Measurements from ENCODE around the gene DNAJB8. TPM values are rescaled to one million over a fixed set of nuclear protein-coding genes. Genes with fewer than 3 reads are reported as not detected.
A peak's percentile ranks its signal among the peaks of the same experiment; 100 is the strongest.

Gene DNAJB8
- total and polyA plus RNA-seq, 9 of the 15 experiments (the other 6 are each of a cell fraction or from before 2014, with no cell fraction given): not detected

- H3K27me3 ChIP-seq (ENCODE audit: control insufficient read depth in 2 of 2, insufficient read depth in 2 of 2, low read length in 2 of 2): no peaks in the 10 kb centered on the region
- BruUV-seq (replicated peaks): no TSS peak
- peak in 1 of 4 experiments; percentile 36 for DNase-seq (ENCODE audit: extremely low read depth in 1 of 4, low spot score in 3 of 4)
- peak; percentile 44 for TF ChIP-seq RBFOX2 (IDR thresholded peaks at IDR 0.05; ENCODE audit: low read depth, low read length)
- TF ChIP-seq NELFE (IDR thresholded peaks at IDR 0.05; ENCODE audit: insufficient read depth, insufficient read length): no peak
- 0 out of 4 replicates have a peak, but pooled peaks of 1 of the 2 experiments have one; percentile 40 for TF ChIP-seq SIN3A (IDR thresholded peaks at IDR 0.05; ENCODE audit: borderline replicate concordance in 2 of 2, control insufficient read depth in 1 of 2, low read depth in 2 of 2, low read length in 2 of 2)
- peak; percentile 92 for TF ChIP-seq CHD1 (IDR thresholded peaks at IDR 0.05; ENCODE audit: low read length)
- peak; percentile 21 to 61; a peak in 2 of 4 replicates for TF ChIP-seq MLLT1 (IDR thresholded peaks at IDR 0.05)
- peak in 1 of 2 experiments; percentile 95; a peak in 2 of 4 replicates for TF ChIP-seq KDM1A (IDR thresholded peaks at IDR 0.05)
- TF ChIP-seq CC2D1A (IDR thresholded peaks at IDR 0.05): no peak
- no peak for TF ChIP-seq ZNF318 (IDR thresholded peaks at IDR 0.05; ENCODE audit: borderline replicate concordance in 1 of 2, low read depth in 1 of 2)
These were observed 18.9 kb upstream of the DNAJB8 start for GRCh38 chr3:128485282-128486204.

More at GRCh38 chr3:128485282-128486204, 18.9 kb upstream of the DNAJB8 start:
- H4K20me1 ChIP-seq (replicated peaks; ENCODE audit: control insufficient read depth, insufficient read depth, low read length): peaks cover 26% of the 10 kb centered on the region
- H3K9me1 ChIP-seq (ENCODE audit: control insufficient read depth, insufficient read depth, low read length): no peaks in the 10 kb centered on the region
- peak overlapping the region; percentile 98 for H3K27ac ChIP-seq (ENCODE audit: extremely low read depth, low read depth, low read length)
- H3K9ac ChIP-seq (ENCODE audit: insufficient read depth in 1 of 2, low read depth in 2 of 2, low read length in 2 of 2): peak overlapping the region; percentile 98
- in situ Hi-C loops (cut with MboI): no loop called here
- no peaks in the 10 kb centered on the region for H3K9me3 ChIP-seq (replicated peaks; ENCODE audit: control insufficient read depth, insufficient read depth, low read depth, low read length)
- POLR2A ChIA-PET: interaction anchor here (0.6 to 2.8 kb wide), 7 partner anchors 9 to 99 kb away, joined by 3 to 17 read pairs (median 4); no protein-coding TSS in a partner anchor
- peaks cover 100% of the 10 kb centered on the region for H3K79me2 ChIP-seq (ENCODE audit: control insufficient read depth, insufficient read depth, low read length)
- 4% methylated on average over 18 of the region's 29 CpGs for WGBS (ENCODE audit: insufficient coverage, low coverage, missing lambda C conversion rate)
- intact Hi-C loops (cut with micrococcal nuclease): loop anchor here (5.0 kb wide), 1 partner anchor 62 kb away; no protein-coding TSS in a partner anchor
- peak overlapping the region; percentile 92 for H3K4me2 ChIP-seq (ENCODE audit: insufficient read depth, low read length)
- H3K4me1 ChIP-seq (replicated peaks in 1 of 2; ENCODE audit: control insufficient read depth in 2 of 2, insufficient read depth in 2 of 2, low read length in 2 of 2): peaks cover 17 to 81% of the 10 kb centered on the region in 2 experiments; a peak in 3 of 5 replicates
- H3K36me3 ChIP-seq (ENCODE audit: control insufficient read depth, insufficient read depth, low read length): peaks cover 80% of the 10 kb centered on the region
- FAIRE-seq (peak; percentile 68), ATAC-seq (no peak)
- CTCF ChIA-PET (ENCODE audit: low intra/inter-chr PET ratio): interaction anchor here (0.6 kb wide), 1 partner anchor 78 kb away, joined by 3 read pairs; no protein-coding TSS in a partner anchor
- no peak overlapping the region for H2AFZ ChIP-seq (ENCODE audit: low read depth, low read length)
- H3K4me3 ChIP-seq: peak overlapping the region; percentile 98

Measured in K562 (cell line).